GM18526 (cell line): ENCODE data around the gene C16orf86.

Source experiments
- POLR2A ChIP-seq: IDR thresholded peaks from 3 replicates; pipeline ENCODE4 v1.6.1; 2011; ENCODE audit not compliant: insufficient read length; ENCODE audit errors: extremely low read depth

The C16orf86 gene

DNA sequence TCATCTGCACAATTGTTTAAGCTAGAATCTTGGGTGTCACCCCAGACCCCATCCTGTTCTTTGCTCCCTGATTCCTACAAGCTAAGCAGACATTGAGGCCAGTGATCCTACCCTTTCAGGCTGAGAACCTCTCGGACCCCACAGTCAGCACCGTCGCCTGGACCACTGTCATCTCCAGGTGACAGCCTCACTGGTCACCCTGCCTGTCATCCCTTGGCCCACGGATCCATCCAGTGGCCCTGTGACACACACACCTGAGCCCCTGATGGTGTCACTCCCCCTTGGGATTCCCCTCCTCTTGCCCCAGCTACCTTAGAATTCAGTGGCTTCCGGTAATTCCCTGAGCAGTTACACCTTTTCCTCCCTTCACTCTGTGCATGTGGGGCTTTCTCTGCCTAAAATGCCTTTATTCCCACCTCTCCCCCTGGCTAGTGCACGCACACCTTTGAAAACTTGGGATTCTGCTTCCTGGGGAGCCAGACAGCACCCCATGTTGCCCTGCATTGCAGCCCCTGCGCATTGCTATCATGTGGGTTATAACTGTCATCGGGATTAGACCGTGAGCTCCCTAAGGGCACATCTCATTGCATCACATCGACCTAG, 3.0 kb downstream of the C16orf86 start:
- no peak for TF ChIP-seq POLR2A

DNA sequence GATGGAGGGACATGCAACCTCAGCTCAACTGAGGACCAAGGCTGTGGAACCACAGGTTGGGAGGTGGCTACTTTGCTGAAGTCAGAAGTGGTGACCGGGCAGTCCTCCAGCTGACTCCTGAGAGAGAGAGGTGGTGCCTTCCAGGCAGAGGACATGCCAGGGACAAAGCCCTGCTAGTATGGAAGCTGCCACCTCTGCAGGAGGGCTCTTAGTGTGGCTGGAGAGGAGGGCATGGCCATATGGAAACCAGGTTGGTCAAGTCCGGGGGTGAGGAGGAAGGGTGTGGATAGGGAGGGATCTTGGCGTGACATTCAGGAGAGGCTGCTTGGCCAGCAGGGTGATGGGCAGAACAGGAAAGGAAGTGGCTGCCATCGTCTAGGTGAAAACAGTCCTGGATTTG, 5.7 kb downstream of the C16orf86 start:
- TF ChIP-seq POLR2A = no peak

DNA sequence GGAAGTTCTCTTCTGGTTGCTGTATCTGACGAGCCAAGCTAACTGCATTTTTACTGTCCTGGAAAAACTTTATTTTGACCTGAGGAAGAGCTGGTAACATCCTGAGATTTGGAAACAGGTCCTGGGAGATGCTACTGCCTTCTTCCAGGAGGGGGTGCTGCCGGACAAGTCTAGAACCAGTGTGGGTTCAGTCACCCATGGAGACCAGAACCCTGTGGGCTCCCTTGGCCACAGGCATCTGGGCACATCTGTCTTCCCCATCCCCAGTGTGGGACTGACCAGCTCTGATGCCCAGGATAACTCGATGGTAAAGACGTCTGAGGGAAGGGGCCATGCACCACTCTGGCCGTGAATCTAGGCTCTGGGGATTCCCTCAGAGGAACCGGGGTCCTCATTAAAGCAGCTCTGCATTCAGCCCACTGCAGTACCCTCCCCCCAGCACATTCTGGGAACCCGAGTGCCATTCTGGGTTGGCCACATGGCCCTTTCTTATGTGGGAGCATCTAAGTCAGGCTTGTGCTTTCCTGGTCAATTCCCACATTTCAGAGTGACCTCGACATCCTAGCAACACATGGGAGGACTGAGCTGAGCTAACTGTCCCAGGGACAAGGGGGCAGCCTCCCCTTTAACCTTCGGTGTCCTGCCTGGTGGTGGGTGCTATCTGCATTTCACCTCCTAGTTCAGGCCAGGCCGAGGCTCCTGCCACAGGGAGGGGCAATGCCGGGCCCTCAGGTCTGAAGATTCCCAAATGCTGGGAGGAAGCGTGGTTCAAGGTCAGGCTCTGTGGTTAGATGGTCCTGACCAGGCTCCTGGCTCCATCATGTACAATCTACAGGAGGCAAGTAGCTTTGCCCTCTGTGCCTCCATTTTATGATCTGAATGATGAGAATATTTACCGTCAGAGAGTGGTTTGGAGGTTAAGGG, 6.4 kb downstream of the C16orf86 start:
- TF ChIP-seq POLR2A = no peak

DNA sequence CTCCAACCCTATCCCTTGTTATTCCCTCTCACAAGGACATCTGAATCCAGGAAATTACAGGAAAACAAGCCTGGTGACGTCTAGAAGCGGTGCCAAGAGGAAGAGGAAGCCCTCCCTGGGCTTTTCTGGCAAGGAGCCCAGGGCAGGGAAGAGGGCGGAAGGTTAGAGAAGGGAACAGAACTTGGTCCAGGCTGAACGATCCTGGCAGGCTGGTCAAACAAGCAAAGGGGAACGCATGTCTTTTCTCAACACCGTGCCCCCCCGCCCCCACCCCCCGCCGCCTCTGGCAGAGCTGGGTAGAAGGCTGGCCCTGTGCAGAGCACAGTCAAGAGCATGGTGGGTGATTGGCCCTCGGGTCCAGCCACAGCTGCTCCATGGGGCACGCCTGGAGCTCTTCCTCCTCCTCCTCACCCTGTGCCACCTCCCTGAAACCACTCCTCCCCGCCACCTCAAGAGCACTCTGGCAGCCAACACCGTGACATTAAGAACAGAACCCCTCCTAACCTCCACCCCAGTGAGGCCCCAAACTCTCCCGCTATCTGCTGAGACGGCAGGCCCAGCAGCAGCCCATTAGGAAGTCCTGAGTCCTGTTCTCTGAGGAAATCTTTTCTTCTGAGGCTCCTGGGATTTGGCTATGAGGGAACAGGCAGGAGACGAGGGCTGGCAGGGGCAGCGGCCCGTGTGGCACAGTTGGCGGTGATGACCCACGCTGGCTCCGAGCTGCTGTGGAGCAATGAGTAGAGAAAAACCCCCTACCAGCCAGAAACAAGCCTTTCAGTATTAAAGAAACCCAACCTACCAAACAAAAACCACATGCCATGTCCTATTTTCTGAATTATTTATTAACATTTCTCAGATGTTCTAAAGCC, 7.3 kb downstream of the C16orf86 start:
- TF ChIP-seq POLR2A = no peak

DNA sequence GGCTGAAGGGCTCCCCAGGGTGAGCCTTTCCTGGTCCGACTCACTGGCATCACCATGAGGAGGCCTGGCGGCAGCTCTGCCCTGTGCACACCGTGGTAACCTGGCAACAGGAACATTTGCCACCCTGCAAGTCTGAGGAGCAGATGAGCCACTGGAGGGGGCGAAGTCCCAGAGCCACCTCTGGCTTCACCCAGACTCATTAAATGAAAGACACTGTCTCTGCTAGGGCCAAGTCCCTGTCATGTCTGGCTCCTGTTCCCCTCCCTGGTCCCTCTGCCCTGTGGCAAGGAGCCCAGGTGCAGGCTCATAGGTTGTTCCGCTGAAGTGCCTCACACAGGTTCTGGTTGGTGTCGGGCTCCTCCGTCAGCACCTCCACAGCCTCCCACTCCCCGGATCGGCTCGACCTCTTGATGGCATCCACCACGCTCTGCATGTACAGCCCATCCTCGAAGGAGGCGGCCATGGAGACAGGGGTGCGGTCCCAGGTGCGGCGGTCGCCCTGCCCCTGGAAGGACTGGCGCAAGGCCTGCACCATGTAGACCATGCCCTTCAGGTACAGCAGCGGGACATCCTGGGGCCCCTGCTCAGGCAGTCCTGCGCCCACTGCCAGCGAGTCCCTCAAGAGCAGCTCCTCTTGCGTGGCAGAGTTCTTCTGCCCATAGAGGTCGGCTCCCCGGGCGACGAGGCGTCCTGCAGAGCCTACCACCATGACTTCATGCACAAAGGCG, 8.4 kb downstream of the C16orf86 start:
- no peak for TF ChIP-seq POLR2A

DNA sequence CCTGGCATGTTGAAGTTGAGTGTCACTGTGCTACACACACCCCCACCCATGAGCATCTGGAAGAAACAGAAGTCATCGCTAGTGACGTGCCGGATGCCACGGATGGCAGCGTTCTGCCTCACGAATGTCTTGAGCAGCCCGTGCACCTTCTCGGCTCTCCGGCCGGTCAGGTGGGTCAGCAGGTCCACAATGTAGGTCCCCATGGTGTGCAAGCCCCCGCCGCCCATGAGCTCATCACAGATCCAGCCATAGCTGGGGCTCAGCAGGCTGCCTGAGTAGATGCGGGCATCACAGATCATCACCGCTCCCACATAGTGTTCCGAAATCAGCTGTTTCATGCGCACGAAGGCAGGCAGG, 8.9 kb downstream of the C16orf86 start:
- no peak for TF ChIP-seq POLR2A

DNA sequence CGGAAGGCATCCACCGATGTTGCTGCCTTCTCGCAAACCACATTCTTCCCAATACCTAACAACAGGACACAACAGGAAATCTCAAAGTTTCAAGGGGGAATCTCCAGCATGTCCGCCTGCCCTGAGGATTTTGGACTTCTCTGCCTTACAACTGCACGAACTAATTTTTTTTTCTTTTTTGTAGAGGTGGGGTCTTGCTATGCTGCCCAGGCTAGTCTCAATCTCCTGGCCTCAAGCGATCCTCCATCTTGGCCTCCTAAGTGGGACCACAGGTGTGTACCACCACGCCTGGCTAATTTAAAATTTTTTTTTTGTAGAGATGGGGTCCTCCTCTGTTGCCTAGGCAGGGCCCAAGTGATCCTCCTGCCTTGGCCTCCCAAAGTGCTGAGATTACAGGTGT, 9.4 kb downstream of the C16orf86 start:
- no peak for TF ChIP-seq POLR2A

DNA sequence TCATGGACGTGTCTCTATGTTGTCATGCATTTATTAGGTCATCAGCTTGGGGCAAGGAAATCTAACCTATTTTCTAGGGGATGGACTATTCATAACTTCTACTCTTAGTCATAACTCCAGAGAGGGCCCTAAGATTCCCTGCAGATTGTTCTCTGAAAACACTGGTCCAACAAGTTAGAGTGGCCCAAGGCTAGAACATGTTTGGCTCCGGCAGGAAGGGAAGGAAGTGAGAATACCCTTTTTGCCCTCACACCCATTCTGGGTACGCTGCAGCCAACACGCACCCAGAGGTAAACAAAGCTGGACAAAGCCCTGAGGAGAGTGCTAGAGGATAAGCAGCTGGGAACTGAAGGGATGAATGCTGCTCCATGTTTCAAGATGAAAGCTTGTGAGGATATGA, 9.9 kb downstream of the C16orf86 start:
- TF ChIP-seq POLR2A = no peak

DNA sequence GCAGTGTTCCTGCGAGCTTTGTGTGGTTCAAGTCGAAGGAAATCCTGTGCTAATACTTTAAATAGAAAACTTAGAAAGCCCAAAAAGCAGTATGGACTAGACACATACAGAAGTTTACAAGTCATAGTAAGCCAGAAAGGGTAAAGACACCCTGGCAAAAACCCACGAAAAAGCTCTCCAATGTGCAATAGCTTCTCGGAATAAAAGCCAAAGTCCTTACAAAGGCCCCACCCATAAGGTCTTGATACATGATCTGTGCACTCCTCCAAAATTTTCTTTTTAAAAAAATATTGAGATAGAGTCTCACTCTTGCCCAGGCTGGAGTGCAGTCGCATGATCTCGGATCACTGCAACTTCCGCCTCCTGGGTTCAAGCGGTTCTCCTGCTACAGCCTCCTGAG, 10.3 kb downstream of the C16orf86 start:
- no peak for TF ChIP-seq POLR2A

DNA sequence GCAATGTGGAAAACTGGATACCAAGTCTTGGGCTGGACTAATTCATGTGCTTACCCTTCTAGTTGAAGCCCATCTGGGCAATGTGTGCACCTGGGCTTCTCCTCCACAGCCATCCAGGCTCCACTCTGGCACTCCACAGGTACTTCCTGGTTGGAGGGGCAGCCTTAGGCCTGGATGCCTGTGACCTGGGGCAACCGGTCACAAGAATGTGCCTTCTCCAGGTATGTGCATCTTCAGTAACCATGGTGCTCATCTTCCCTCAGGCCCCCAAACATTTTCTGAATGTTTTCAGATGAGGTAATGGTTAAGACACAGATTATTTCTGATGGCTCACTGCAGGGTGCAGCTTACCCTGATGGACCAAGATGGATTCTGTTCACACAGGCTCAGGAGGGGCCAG, 11.1 kb downstream of the C16orf86 start:
- no peak for TF ChIP-seq POLR2A

DNA sequence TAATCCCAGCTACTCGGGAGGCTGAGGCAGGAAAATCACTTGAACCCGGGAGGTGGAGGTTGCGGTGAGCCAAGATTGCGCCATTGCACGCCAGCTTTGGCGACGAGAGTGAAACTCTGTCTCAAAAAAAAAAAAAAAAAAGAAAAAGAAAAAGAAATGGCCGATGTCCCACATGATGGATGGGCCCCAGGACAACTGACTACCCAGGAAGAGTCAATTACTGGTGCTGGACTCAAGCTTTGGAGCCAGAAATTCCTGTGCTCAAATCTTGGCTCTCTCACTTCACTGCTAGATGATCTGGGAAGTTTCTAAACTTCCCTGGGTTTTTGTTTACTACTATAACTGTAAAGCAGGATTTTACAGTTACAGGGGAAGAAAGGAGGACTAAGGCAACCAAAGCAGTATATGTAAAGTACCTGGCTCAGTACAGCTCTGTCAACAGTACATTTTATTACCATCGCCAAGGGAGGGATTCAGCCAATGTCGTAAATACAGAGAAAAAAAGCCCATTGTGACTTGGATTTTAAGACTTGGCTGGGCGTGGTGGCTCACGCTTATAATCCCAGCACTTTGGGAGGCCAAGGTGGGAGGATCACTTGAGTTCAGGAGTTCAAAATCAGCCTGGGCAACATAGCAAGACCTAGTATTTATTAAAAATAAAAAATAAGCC, 11.9 kb downstream of the C16orf86 start:
- no peak for TF ChIP-seq POLR2A

DNA sequence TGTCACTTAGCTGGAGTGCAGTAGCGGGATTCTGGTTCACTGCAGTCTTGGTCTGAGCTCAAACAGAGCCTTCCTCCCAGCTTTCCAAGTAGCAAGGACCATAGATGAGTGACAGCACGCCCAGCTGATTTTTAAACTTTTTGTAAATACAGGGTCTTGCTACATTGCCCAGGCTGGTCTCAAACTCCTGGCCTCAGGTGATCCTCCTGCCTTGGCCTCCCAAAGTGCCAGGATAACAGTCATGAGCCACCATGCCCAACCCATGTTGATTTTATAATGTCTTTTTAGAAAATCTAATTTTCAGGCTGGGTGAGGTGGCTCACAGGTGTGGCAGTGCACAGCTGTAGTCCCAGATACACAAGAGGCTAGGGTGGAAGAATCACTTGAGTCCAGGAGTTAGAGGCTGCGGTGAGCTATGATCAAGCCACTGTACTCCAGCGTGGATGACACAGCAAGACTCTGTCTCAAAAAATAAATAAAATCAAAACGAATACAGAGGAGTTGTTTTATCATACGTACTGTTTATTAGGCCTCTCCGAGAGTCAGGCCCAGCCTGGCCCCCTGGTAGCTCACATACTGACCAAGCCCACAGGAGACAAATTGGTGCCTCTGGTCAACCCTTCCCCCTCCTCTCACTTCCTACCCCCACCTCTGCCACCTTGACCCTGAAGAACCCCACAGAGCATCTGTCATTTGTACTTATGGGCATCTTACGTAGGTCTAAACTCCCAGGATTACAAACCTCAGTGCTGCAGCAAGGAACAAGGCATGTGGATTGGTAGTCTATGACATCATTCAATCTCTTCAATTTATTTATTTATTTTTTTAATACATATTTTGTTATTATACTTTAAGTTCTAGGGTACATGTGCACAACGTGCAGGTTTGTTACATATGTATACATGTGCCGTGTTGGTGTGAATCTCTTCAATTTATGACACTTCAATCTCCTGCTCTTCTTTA, 13.6 kb downstream of the C16orf86 start:
- TF ChIP-seq POLR2A = no peak

DNA sequence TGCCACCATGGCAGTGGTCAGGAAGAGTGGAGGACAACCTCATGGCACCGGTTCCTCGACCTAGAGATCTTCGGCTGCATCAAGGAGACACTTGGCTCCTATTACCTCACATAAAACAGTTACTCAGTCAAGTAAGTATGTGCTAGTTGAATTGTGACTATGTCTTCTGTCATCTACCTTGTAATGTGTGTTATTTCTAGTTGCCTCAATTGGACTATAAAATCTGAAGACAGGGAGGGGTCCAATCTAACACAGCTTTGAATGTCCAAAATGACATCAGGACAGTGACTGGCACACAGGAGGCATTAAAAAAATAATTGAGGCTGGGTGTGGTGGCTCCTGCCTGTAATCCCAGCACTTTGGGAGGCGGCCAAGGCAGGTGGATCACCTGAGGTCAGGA, 17.2 kb downstream of the C16orf86 start:
- no peak for TF ChIP-seq POLR2A

DNA sequence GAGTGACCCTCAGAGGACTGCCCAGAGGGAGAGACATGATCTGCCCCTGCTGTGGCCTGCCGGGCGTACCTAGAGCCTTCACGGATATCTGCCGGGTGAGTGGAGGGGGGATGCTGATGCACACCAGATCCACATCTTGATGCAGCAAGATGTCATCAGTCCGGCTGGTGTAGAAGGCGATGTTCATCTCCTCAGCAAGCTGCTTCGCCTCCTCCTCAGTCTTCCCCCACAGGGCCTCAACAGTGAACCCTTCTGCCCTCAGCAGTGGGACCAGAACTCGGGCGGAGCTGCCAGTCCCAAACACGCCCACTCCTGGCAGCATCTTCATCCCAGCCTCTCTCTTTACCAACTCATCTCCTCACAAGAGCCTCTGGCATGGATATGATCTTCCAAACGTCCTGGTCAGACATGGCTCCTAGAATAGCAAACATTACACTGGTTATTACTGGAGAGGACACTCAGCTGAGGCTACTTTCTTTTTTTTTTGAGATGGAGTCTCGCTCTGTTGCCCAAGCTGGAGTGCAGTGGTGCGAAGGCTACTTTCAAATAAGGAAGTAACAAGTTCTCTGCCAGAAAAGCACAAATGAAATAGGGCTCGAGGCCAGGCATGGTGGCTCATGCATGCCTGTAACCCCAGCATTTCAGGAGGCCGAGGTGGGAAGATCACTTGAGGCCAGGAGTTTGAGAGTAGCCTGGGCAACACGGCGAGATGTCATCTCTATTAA, 18.9 kb downstream of the C16orf86 start:
- no peak for TF ChIP-seq POLR2A
